ENCODE data around the gene RRH. TPM values are rescaled to one million over a fixed set of nuclear protein-coding genes. Genes with fewer than 3 reads are reported as not detected.

Gene RRH
- total RNA-seq, 2 donors from 2014 or later: 0.31 TPM; not detected in 1

DNA sequence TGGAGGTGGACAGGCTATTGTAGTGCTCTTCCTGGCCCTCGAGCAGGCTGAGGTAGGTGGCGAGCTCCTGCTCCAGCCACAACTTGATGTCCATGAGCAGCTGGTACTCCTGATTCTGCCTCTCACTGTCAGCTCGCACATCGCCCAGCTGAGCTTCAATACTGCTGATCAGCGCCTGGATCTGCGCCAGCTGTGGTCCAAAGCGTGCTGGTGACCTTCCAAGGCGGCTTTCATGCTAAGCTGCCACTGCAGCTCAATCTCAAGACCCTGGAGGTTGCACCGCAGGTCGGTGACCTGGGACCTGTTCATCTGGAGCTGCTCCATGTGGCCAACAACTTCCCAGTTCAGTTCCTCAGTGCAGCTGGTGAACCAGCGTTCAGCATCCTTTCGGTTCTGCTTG lies 51.3 kb downstream of the RRH start:
- H3K36me3 Mint-ChIP-seq: no peaks in the 10 kb centered on the region
- H3K4me1 Mint-ChIP-seq (ENCODE audit: low read depth in 2 of 2): peaks cover 0 to 2% of the 10 kb centered on the region in 2 donors
- peaks cover 13 to 27% of the 10 kb centered on the region in 2 donors for H3K27me3 Mint-ChIP-seq
- ATAC-seq (no peak), DNase-seq (ENCODE audit: low spot score) (no peak)
- H3K9me3 Mint-ChIP-seq: no peaks in the 10 kb centered on the region
- H3K27ac Mint-ChIP-seq: no peak overlapping the region
- H3K4me3 Mint-ChIP-seq: no peak overlapping the region

DNA sequence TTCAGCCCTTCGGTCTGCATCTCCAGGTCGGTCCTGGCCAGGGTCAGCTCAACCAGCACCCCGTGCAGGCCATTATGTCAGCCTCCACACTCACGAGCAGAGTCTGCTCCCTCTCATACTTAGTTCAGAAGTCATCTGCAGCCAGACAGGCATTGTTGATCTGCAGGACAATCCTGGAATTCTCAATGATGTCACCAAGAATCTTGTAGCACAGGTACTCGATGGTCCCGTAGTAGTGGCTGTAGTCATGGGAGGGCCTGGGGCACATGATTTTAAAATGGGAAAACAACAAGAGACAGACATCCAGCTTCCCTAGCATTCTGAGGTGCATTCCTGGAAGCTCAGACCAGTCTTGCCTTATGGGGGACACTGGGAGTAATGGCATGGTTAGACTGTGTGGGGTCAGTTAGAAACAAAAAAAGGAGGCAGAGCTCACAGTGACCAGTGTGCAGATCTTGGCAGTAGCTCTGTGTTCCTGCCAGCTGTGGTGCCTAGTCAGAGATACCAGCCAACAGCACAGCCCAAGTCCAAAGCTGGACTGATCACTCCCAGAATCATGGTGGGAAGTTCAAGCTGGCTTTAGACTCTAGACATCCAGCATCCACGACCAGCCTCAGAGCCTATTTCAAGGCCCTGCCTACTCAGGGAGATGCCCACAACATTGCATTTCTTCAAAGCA lies 52.0 kb downstream of the RRH start:
- Mint-ChIP-seq H3K4me3 (no peak overlapping the region), H3K9me3 (no peaks in the 10 kb centered on the region), H3K4me1 (ENCODE audit: low read depth in 2 of 2) (peaks cover 0 to 2% of the 10 kb centered on the region in 2 donors), H3K27ac (no peak overlapping the region), H3K36me3 (no peaks in the 10 kb centered on the region), H3K27me3 (peaks cover 13 to 27% of the 10 kb centered on the region in 2 donors)
- ATAC-seq: peak in 1 of 2 donors; percentile 9
- DNase-seq (ENCODE audit: low spot score): no peak

DNA sequence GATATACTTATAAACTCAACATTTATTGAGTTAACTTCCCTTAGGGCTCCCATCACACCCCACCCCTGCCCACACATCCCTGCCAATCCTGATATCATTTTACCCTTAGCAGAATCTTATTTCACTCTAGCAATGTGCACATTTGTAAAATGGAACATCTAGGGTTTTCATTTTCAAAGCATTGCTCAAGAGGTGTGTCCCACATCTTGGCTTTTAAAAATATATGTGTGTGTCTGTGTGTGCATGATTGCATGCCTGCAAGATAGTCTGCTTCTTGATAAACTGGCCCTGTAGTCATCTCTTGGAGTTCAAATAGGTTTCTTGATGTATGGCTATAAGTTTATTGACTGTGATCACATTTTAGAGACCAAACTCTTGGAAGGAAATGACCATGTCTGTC lies 58.5 kb downstream of the RRH start:
- Mint-ChIP-seq H3K9me3 (no peaks in the 10 kb centered on the region), H3K27me3 (peaks cover 8 to 14% of the 10 kb centered on the region in 2 donors), H3K4me3 (no peak overlapping the region), H3K36me3 (no peaks in the 10 kb centered on the region), H3K27ac (no peak overlapping the region), H3K4me1 (ENCODE audit: low read depth in 2 of 2) (no peaks in the 10 kb centered on the region)
- ATAC-seq (no peak), DNase-seq (ENCODE audit: low spot score) (no peak)

DNA sequence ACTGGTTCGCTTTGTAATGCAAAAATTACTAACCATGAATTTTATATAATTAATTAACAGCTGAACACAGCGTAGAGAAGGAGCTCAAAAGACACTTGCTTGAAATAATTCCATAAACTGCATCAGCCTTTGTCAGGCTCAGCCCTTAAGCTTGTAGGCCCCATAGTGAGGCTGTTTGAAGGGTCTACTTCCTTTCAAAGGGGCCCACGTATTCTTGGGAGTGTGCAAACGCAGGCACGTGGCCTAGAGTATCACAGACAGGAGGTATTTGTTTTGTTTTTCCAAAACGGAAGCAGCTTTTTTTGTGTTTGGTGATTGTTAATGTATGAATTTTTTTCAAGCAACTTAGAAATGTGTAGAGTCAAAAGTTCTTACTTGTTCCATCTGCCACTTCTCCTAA lies 59.3 kb downstream of the RRH start:
- no peaks in the 10 kb centered on the region for H3K4me1 Mint-ChIP-seq (ENCODE audit: low read depth in 2 of 2)
- H3K27me3 Mint-ChIP-seq: peaks cover 6 to 13% of the 10 kb centered on the region in 2 donors
- DNase-seq (ENCODE audit: low spot score) (no peak), ATAC-seq (no peak)
- H3K4me3 Mint-ChIP-seq: no peak overlapping the region
- H3K27ac Mint-ChIP-seq: no peak overlapping the region
- H3K36me3 Mint-ChIP-seq: no peaks in the 10 kb centered on the region
- H3K9me3 Mint-ChIP-seq: no peaks in the 10 kb centered on the region

DNA sequence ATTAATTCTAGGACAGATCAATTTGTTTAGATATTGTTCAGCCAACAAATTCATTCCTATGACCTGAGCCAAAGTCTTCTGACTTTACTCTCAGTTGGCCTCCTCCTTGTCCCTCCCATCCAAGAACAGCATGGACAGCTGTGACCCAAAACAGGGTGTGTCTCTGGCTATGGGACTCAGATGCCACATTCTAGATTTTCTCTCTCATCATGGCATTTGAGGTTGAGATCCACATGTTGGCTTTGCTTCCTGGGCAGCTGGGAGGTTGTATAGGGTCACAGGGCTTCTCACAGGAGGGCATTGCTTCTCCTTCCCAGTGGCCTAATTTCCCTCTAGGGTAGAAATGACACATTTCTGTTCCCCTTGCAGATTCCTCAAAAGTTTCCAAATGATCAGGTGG lies 62.3 kb downstream of the RRH start:
- DNase-seq (ENCODE audit: low spot score) (no peak), ATAC-seq (no peak)
- Mint-ChIP-seq H3K4me1 (ENCODE audit: low read depth in 2 of 2) (no peaks in the 10 kb centered on the region), H3K27ac (no peak overlapping the region), H3K36me3 (no peaks in the 10 kb centered on the region), H3K9me3 (no peaks in the 10 kb centered on the region), H3K4me3 (no peak overlapping the region), H3K27me3 (no peaks in the 10 kb centered on the region)

Other genes with a start within 250 kb of the RRH start
- 1 to 10 TPM; 5.3 to 7.4 TPM for gene CASP6, start 124.5 kb upstream of the RRH start, total RNA-seq
- gene PLA2G12A, start 97.9 kb upstream of the RRH start, total RNA-seq: 10 to 100 TPM; 11.9 to 14.4 TPM
- gene CFI, start 26.0 kb upstream of the RRH start, total RNA-seq: not detected
- gene GAR1, start 12.2 kb upstream of the RRH start, total RNA-seq: 10 to 100 TPM; 22.1 to 35.2 TPM
- gene LRIT3, start 20.1 kb downstream of the RRH start, total RNA-seq: under 1 TPM; 0.07 to 0.73 TPM
- gene EGF, start 84.9 kb downstream of the RRH start, total RNA-seq: not detected

Measured in natural killer cell treated with Interleukin-12 subunit alpha and Interleukin-12 subunit beta and Interleukin-15 and Interleukin-18, amount 100 ng/mL, for 72 hours (primary cell).